NCI-H2029 (cell line): ENCODE measurements around the gene OOSP4A.
"Not testable (repeated sequence)": the region's sequence is repeated elsewhere in the genome, so short reads cannot be mapped to it uniquely, and the experiment has no call there.

Experiments used
- DNase-seq: peaks from one replicate; lab custom pipeline; 2025; lab: John Stamatoyannopoulos, UW

The OOSP4A gene

DNA sequence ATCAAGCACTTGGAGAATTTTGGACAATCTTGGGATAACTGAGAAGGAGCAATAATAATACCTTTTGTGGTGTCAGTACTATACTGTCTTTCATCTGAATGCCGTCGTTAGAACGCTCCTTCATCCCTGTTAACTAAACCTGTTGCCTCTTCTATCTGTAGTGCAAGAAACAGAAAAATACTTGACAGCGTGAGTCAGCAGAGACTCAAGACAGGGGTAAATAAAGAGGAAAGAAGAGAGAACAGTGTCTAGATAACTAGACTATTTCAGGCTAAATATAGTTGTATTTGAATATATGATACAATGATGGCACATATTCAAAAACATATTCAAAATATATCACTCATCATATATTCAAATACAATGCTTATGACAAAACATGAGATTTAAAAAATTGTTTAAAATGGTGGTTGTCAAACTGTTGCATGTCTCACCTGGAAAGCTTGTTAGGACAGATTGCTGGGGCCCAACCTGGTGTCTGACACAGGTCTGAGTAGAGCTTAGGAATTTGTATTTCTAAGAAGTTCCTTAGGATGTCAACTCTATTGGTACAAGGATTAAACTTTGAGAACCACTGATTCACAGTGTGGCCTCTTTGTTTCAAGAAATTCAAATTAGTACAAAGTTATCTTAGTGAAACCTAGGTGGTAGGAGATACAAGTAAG, 17.4 kb downstream of the OOSP4A start:
- DNase-seq, result no peak

DNA sequence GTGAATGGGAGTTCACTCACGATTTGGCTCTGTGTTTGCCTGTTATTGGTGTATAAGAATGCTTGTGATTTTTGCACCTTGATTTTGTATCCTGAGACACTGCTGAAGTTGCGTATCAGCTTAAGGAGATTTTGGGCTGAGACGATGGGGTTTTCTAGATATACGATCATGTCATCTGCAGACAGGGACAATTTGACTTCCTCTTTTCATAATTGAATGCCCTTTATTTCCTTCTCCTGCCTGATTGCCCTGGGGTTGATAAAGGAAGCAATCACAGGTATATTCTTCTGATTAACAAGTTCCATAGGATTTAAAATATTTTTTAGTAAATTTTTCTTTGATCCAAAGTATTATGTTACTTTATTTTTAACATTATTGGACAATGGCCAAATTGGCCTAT, 18.2 kb downstream of the OOSP4A start:
- not testable (repeated sequence) for DNase-seq

DNA sequence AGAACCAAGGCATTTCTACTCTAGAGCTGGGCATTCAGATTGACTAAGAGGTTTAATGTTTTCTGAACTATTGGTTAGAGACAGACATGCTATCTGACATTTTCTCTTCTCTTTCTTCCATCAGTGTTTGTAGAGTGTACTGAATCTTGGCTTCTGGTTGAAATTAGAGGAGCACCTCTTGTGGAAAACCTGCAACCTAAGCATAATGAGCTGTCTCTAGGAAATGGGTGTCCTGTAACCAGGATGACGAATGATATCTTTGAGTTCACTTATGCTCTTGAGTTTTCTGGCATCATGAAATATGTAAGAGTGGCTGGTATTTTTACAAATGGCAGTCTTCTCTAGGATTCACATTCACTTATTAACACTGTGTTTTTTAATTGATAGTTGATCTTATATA, 19.4 kb downstream of the OOSP4A start:
- no peak for DNase-seq

GRCh38 chr11:59984368-59984767, 20.5 kb downstream of the OOSP4A start:
- no peak for DNase-seq

GRCh38 chr11:59990421-59990820, 26.6 kb downstream of the OOSP4A start:
- DNase-seq, result no peak

DNA sequence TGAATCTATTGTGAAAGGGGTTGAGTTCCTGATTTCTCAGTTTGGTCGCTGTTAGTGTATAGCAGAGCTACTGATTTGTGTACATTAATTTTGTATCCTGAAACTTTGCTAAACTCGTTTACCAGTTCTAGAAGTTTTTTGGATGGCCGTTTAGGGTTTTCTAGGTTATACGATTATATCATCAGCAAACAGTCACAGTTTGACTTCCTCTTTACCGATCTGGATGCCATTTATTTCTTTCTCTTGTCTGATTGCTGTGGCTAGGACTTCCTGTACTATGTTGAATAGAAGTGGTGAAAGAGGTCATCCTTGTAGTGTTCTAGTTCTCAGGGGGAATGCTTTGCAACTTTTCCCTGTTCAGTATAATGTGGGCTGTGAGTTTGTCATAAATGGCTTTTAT, 28.6 kb downstream of the OOSP4A start:
- DNase-seq, result no peak

GRCh38 chr11:59997800-59998199, 34.0 kb downstream of the OOSP4A start:
- DNase-seq, result no peak

GRCh38 chr11:59999691-60000090, 35.9 kb downstream of the OOSP4A start:
- DNase-seq, result no peak

- DNase-seq, result no peak
Measured at GRCh38 chr11:60003729-60004128, 39.9 kb downstream of the OOSP4A start.

- DNase-seq, result no peak
Measured at GRCh38 chr11:60005360-60005759, 41.5 kb downstream of the OOSP4A start.

GRCh38 chr11:60016881-60017280, 53.0 kb downstream of the OOSP4A start, which contains the start of gene OOSP4B:
Gene OOSP4B (plus strand): TSS chr11:60017181.
- DNase-seq, result no peak

- no peak for DNase-seq
Measured at GRCh38 chr11:60018058-60018457, 54.2 kb downstream of the OOSP4A start.
